ENCODE measurements around the gene TMEM81.

The TMEM81 gene

GRCh38 chr1:205054013-205054412, 30.2 kb downstream of the TMEM81 start:
- DNase-seq, result no peak
- H2AFZ ChIP-seq (ENCODE audit: insufficient read depth, low read length, poor library complexity), result no peak overlapping the region
- no peak overlapping the region for H2BK120ac ChIP-seq (ENCODE audit: insufficient read depth, low read length, poor library complexity)
- H3K9ac ChIP-seq (ENCODE audit: low read length), result no peak overlapping the region
- H3K79me1 ChIP-seq (ENCODE audit: low read length), result no peaks in the 10 kb centered on the region
- H3K79me2 ChIP-seq (ENCODE audit: control insufficient read depth, insufficient read depth, low read length, poor library complexity), result no peaks in the 10 kb centered on the region
- no peak overlapping the region for H2BK12ac ChIP-seq (ENCODE audit: low read length)
- no peak overlapping the region for H2AK5ac ChIP-seq (ENCODE audit: low read length)
- no peaks in the 10 kb centered on the region for H3K4me1 ChIP-seq (ENCODE audit: control insufficient read depth in 1 of 2, insufficient read depth in 2 of 2, low read length in 2 of 2)
- H3K36me3 ChIP-seq (ENCODE audit: control insufficient read depth in 1 of 2, insufficient read depth in 2 of 2, low read length in 2 of 2), result no peaks in the 10 kb centered on the region
- no peak overlapping the region for H3K4ac ChIP-seq (ENCODE audit: low read depth, low read length)
- no peak overlapping the region for H4K8ac ChIP-seq (ENCODE audit: low read depth, low read length)
- no peak overlapping the region for H3K23ac ChIP-seq (ENCODE audit: low read length)
- no peak overlapping the region for H3K18ac ChIP-seq (ENCODE audit: low read length)
- H4K12ac ChIP-seq (ENCODE audit: low read depth, low read length), result no peak overlapping the region
- H2BK5ac ChIP-seq (ENCODE audit: low read depth, low read length, poor library complexity), result no peak overlapping the region
- no peak overlapping the region for H3K14ac ChIP-seq (ENCODE audit: low read length)
- H3K4me3 ChIP-seq (ENCODE audit: low read depth, low read length), result no peak overlapping the region
- no peak overlapping the region for H3K4me2 ChIP-seq (ENCODE audit: low read length)
- H3K27me3 ChIP-seq (ENCODE audit: insufficient read depth, low read length), result no peaks in the 10 kb centered on the region
- no peaks in the 10 kb centered on the region for H3K9me3 ChIP-seq (ENCODE audit: insufficient read depth, low read depth, low read length)
- no peak overlapping the region for H3K27ac ChIP-seq (ENCODE audit: low read depth, low read length)
- H4K91ac ChIP-seq (ENCODE audit: low read depth, low read length), result no peak overlapping the region
- no CpG with 5 or more reads among the region's 7 CpGs for WGBS (ENCODE audit: extremely low coverage, insufficient coverage, insufficient read length)

- no peak overlapping the region for H3K18ac ChIP-seq (ENCODE audit: low read length)
- no peak overlapping the region for H3K4me3 ChIP-seq (ENCODE audit: low read depth, low read length)
- H3K9me3 ChIP-seq (ENCODE audit: insufficient read depth, low read depth, low read length), result no peaks in the 10 kb centered on the region
- no peaks in the 10 kb centered on the region for H3K36me3 ChIP-seq (ENCODE audit: control insufficient read depth in 1 of 2, insufficient read depth in 2 of 2, low read length in 2 of 2)
- no peak overlapping the region for H3K9ac ChIP-seq (ENCODE audit: low read length)
- no peak overlapping the region for H3K4me2 ChIP-seq (ENCODE audit: low read length)
- no peak overlapping the region for H3K4ac ChIP-seq (ENCODE audit: low read depth, low read length)
- H3K79me2 ChIP-seq (ENCODE audit: control insufficient read depth, insufficient read depth, low read length, poor library complexity), result no peaks in the 10 kb centered on the region
- H3K23ac ChIP-seq (ENCODE audit: low read length), result no peak overlapping the region
- no peaks in the 10 kb centered on the region for H3K4me1 ChIP-seq (ENCODE audit: control insufficient read depth in 1 of 2, insufficient read depth in 2 of 2, low read length in 2 of 2)
- WGBS (ENCODE audit: extremely low coverage, insufficient coverage, insufficient read length), result no CpG with 5 or more reads among the region's 5 CpGs
- H4K91ac ChIP-seq (ENCODE audit: low read depth, low read length), result no peak overlapping the region
- no peak overlapping the region for H2AK5ac ChIP-seq (ENCODE audit: low read length)
- no peak overlapping the region for H4K8ac ChIP-seq (ENCODE audit: low read depth, low read length)
- H2BK5ac ChIP-seq (ENCODE audit: low read depth, low read length, poor library complexity), result no peak overlapping the region
- H2BK12ac ChIP-seq (ENCODE audit: low read length), result no peak overlapping the region
- H3K79me1 ChIP-seq (ENCODE audit: low read length), result no peaks in the 10 kb centered on the region
- no peaks in the 10 kb centered on the region for H3K27me3 ChIP-seq (ENCODE audit: insufficient read depth, low read length)
- H3K27ac ChIP-seq (ENCODE audit: low read depth, low read length), result no peak overlapping the region
- no peak overlapping the region for H4K12ac ChIP-seq (ENCODE audit: low read depth, low read length)
- H2AFZ ChIP-seq (ENCODE audit: insufficient read depth, low read length, poor library complexity), result no peak overlapping the region
- H2BK120ac ChIP-seq (ENCODE audit: insufficient read depth, low read length, poor library complexity), result no peak overlapping the region
- no peak overlapping the region for H3K14ac ChIP-seq (ENCODE audit: low read length)
- DNase-seq, result no peak
These were observed 31.0 kb downstream of the TMEM81 start for GRCh38 chr1:205053296-205053695.

GRCh38 chr1:205052690-205053089, 31.6 kb downstream of the TMEM81 start:
- Histone ChIP-seq H3K27ac (ENCODE audit: low read depth, low read length) (no peak overlapping the region), H4K8ac (ENCODE audit: low read depth, low read length) (no peak overlapping the region), H4K12ac (ENCODE audit: low read depth, low read length) (no peak overlapping the region), H3K27me3 (ENCODE audit: insufficient read depth, low read length) (no peaks in the 10 kb centered on the region), H3K4me2 (ENCODE audit: low read length) (no peak overlapping the region), H3K4me1 (ENCODE audit: control insufficient read depth in 1 of 2, insufficient read depth in 2 of 2, low read length in 2 of 2) (no peaks in the 10 kb centered on the region), H2BK12ac (ENCODE audit: low read length) (no peak overlapping the region), H3K4me3 (ENCODE audit: low read depth, low read length) (no peak overlapping the region), H4K91ac (ENCODE audit: low read depth, low read length) (no peak overlapping the region), H2BK120ac (ENCODE audit: insufficient read depth, low read length, poor library complexity) (no peak overlapping the region), H3K14ac (ENCODE audit: low read length) (no peak overlapping the region), H2AK5ac (ENCODE audit: low read length) (no peak overlapping the region), H2BK5ac (ENCODE audit: low read depth, low read length, poor library complexity) (no peak overlapping the region), H3K9ac (ENCODE audit: low read length) (no peak overlapping the region), H3K79me1 (ENCODE audit: low read length) (no peaks in the 10 kb centered on the region), H3K18ac (ENCODE audit: low read length) (no peak overlapping the region), H3K36me3 (ENCODE audit: control insufficient read depth in 1 of 2, insufficient read depth in 2 of 2, low read length in 2 of 2) (no peaks in the 10 kb centered on the region), H2AFZ (ENCODE audit: insufficient read depth, low read length, poor library complexity) (no peak overlapping the region), H3K9me3 (ENCODE audit: insufficient read depth, low read depth, low read length) (no peaks in the 10 kb centered on the region), H3K79me2 (ENCODE audit: control insufficient read depth, insufficient read depth, low read length, poor library complexity) (no peaks in the 10 kb centered on the region), H3K23ac (ENCODE audit: low read length) (no peak overlapping the region), H3K4ac (ENCODE audit: low read depth, low read length) (no peak overlapping the region)
- no peak for DNase-seq
- WGBS (ENCODE audit: extremely low coverage, insufficient coverage, insufficient read length), result no CpG with 5 or more reads among the region's 11 CpGs

GRCh38 chr1:205049479-205049878, 34.8 kb downstream of the TMEM81 start:
- no peak overlapping the region for H4K8ac ChIP-seq (ENCODE audit: low read depth, low read length)

More at GRCh38 chr1:205049479-205049878, 34.8 kb downstream of the TMEM81 start:
- Histone ChIP-seq H3K27ac (ENCODE audit: low read depth, low read length) (no peak overlapping the region), H3K79me2 (ENCODE audit: control insufficient read depth, insufficient read depth, low read length, poor library complexity) (no peaks in the 10 kb centered on the region), H2AFZ (ENCODE audit: insufficient read depth, low read length, poor library complexity) (no peak overlapping the region), H4K12ac (ENCODE audit: low read depth, low read length) (no peak overlapping the region), H3K79me1 (ENCODE audit: low read length) (no peaks in the 10 kb centered on the region), H3K14ac (ENCODE audit: low read length) (no peak overlapping the region), H2BK120ac (ENCODE audit: insufficient read depth, low read length, poor library complexity) (no peak overlapping the region), H2BK5ac (ENCODE audit: low read depth, low read length, poor library complexity) (no peak overlapping the region), H3K4me1 (ENCODE audit: control insufficient read depth in 1 of 2, insufficient read depth in 2 of 2, low read length in 2 of 2) (no peaks in the 10 kb centered on the region), H3K4me2 (ENCODE audit: low read length) (no peak overlapping the region), H3K4me3 (ENCODE audit: low read depth, low read length) (no peak overlapping the region), H3K23ac (ENCODE audit: low read length) (no peak overlapping the region), H3K9ac (ENCODE audit: low read length) (peak overlapping the region; percentile 39), H3K36me3 (ENCODE audit: control insufficient read depth in 1 of 2, insufficient read depth in 2 of 2, low read length in 2 of 2) (no peaks in the 10 kb centered on the region), H3K9me3 (ENCODE audit: insufficient read depth, low read depth, low read length) (peaks cover 2% of the 10 kb centered on the region), H3K4ac (ENCODE audit: low read depth, low read length) (no peak overlapping the region), H3K27me3 (ENCODE audit: insufficient read depth, low read length) (no peaks in the 10 kb centered on the region), H3K18ac (ENCODE audit: low read length) (no peak overlapping the region), H2AK5ac (ENCODE audit: low read length) (no peak overlapping the region), H4K91ac (ENCODE audit: low read depth, low read length) (no peak overlapping the region), H2BK12ac (ENCODE audit: low read length) (no peak overlapping the region)
- DNase-seq, result no peak
- no CpG with 5 or more reads among the region's 6 CpGs for WGBS (ENCODE audit: extremely low coverage, insufficient coverage, insufficient read length)

Data from trophoblast cell (in vitro differentiated cells and primary cell).